GM19238 (cell line): Measurements from ENCODE around the gene MICALL2.
A peak's percentile ranks its signal among the peaks of the same experiment; 100 is the strongest.

ENCODE experiments used
- DNase-seq: peaks from one replicate; pipeline ENCODE4 v3.0.0; 2011; ENCODE audit warnings: low spot score; ENCODE audit not compliant: insufficient read length

MICALL2 gene

GRCh38 chr7:1434165-1434718, 25.0 kb downstream of the MICALL2 start:
- DNase-seq, result no peak

DNA sequence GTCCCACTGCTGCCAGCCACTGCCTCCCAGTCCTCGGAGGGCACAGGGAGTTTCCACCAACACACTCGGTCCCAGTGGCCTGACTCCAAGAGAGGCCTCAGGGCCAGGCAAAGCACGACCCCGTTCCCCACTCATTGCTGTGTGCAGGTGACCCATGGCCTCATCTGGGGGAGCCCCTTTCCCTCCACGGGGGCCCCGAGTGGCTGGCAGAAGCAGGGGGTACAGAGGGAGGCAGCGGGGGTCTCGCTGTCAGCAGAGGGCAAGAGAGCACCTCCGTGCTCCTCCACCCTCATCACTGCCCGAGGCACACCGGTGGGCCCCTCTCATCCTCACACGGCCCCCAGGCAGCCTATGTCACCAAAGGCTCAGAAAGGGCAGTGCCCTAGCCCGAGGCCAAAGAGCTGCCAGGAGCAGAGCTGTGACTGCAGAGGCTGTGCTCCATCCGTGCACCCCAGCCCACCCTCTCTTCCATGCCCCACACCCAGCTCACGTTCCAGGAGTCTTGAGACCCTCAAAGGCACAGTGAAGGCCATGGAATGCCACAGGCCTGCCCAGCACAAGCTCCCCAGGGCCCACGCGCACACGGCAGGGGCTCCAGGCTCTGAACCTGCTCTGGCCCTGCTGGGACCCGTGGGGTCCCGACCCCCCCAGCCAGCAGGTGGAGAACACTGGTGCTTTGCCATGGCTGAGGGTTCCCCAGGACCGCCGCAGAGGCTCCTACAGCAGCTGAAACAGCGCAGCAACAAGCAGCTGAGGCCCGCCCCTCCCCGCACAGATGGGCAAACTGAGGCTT, 25.9 kb downstream of the MICALL2 start:
- no peak for DNase-seq

DNA sequence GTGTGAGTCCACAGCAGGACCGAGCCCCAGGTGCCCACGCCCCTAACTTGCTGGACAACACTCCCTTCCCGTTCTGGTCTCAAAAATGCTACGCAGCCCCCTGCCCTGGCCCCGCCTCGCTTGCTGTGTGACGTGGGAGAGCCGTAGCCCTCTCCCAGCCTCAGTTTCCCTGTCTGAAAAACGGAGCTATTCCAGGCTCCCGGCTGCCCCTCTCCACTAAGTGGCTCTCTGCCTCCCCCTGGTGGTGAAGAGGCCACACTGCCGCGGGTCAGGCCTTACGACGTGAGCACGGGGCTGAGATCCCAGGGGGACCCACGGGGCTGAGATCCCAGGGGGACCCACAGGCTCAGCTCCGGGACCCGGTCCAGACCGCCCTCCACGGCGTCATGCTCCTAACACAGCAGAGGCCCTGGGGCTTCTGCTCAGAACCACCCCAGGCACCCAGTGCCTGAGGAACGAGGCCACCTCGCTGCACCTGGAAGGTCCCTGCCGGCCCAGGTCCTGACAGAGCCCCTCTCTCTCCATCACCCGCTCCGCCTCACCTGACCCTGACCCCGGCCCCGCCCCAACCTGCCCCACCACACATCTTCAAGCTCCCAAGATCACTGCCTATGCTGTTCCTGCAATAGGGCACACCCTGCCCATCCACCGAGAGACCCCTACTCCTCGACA, 26.7 kb downstream of the MICALL2 start:
- peak; percentile 74 for DNase-seq

- no peak for DNase-seq
These were observed 27.5 kb downstream of the MICALL2 start for GRCh38 chr7:1431634-1432380.

- no peak for DNase-seq
These were observed 28.0 kb downstream of the MICALL2 start for GRCh38 chr7:1431226-1431625.

- no peak for DNase-seq
These were observed 29.0 kb downstream of the MICALL2 start for GRCh38 chr7:1430056-1430845.

DNA sequence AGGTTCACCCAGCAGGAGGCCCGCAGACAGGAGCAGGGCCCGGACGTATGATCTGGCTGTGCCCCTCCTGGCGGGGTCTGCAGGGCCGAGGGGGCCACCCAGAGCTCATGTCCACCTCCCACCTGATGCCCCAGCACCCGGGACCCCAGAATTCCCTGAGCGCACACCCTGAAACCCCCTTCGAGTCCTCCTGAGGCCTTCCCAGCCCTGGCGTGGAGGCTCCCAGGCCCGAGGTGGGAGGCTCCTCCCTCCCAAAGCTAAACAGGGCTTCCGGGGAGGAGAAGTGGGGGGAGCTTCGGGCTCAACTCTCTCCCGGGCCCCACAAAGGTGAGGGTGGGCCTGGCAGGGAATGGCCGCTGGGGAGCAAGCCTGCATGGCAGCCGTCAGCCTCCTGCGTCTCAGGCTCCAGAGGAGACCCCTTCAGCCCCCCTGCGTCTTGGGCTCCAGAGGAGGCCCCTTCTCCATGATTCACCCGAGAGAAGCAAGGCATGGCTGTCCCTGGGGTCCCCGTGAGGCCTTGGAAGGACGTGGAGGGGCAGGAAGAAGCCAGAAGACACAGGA, 30.2 kb downstream of the MICALL2 start:
- DNase-seq, result no peak

DNA sequence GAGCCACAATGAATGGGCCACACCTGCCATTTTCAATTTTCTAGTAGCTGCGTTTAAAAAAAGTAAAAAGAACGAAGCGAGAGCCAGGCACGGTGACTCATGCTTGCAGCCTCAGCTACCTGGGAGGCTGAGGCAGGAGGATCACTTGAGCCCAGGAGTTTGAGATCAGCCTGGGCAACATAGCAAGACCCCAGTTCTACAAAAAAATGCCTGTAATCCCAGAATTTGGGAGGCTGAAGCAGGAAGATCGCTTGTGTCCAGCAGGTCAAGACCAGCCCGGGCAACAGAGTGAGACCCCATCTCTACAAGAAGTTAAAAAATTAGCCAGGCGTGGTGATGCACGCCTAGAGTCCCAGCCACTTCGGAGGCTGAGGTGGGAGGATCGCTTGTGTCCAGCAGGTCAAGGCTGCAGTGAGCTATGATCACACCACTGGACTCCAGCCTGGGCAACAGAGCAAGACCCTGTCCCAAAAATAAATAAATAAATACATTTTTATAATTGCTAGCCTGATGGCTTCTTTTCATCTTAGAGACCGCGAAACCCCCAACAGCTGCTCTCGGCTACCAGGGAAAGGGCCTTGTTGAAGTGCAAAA, 32.1 kb downstream of the MICALL2 start:
- no peak for DNase-seq

GRCh38 chr7:1426474-1426873, 32.8 kb downstream of the MICALL2 start:
- no peak for DNase-seq

DNA sequence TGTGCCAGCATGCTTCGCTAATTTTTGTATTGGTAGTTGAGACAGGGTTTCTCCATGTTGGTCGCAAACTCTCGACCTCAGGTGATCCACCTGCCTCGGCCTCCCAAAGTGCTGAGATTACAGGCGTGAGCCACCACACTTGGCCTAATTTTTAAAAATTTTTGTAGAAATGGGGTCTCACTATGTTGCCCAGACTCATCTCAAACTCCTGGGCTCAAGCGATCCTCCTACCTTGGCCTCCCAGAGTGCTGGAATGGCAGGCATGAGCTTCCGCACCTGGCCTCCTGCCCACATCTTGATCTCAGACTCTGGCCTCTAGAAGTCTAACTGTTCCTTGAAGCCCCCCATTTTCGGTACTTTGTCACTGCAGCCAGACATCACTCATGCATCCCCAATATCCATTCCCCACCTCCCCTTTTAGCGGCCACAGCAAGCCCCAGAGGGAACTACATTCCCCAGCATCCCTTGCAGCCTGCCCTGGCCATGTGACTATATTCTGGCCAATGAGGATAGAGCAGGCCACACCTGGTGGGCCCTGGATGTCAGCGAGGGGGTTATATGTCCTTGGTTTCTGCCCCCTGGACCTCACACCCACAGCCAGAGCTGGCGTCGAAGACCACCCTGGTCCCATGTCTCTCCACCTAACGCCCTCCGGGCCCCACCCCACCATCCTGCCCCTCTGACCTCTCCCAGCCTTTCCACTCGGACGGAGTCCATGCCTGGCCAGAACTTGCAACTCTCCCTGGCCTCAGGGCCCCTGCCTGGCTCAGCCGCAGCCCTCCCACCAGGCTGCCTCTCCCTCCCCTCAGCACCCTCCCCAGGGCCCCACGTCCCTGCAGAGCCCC, 33.8 kb downstream of the MICALL2 start:
- DNase-seq, result no peak

DNA sequence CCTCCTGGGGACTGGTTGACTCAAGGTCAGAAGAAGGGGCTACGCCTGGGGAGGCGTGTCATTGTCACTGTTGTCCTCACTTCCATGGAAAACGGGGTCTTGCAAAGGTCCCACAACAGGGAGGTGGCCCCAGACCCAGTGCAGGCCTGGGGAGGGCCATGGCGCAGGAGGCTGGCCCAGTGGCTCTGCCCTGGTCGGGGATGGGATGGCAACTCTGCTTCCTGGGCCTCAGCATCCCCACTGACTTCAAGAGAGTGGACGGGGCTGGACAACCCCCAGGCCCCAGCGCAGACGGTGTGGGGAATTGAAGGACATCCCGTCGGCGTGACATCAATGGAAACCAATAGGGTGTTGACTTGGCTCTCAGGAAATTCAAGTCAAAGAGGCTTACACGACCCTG, 35.2 kb downstream of the MICALL2 start:
- no peak for DNase-seq

DNA sequence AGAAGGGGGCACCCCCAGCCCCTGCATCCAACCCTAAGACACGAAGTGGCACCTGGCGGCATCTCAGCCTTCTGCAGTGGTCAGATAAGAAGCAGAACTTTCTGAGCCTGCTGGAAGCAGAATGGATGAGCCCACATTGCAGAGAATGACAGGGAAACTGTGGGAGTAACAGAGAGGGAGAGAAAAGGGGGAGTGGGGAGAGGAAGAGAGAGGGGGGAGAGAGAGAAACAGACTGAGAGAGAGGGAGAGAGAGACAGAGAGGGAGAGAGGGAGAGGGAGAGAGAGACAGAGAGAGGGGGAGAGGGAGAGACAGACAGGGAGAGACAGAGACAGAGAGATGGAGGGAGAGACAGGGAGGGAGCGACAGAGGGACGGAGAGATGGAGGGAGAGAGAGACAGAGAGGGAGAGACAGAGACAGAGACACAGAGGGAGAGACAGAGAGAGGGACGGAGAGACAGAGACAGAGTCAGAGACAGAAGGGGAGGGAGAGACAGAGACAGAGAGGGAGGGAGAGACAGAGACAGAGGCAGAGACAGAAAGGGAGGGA, 35.9 kb downstream of the MICALL2 start:
- DNase-seq, result no peak

DNA sequence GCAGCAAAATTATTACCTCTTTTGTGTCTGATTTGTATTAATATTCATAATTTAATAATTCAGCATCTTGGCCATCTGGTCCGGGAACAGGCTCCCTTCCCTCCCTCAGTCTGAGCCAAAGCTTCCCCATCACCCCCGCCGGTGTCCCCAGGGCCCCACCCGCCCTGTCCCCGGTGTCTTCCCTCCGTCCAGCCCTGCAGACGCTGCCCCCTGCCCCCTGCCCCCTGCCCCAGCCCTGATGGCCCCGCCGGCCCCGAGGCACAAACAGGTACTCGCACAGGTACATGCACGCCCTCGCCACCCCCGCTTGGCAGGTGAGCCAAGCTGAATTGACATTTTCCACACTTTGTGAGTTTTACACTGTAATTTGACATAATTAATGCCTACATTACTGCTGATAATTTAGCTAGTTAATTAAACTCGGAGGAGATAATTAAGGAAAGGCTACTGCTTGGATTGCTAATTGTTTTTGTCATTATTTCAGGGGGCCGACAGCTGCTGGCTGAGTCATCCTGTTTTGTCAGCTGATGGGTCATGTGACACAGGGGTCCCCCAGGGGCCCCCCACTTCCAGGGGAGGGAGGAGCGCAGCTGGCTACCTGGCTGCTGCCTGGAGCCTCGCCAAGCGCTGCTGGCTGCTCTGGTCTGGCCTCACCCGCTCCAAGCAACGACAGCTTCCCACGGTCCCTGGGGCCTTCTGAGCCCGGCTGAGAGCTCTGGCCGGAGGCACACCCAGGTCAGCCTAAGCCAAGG, 36.6 kb downstream of the MICALL2 start:
- no peak for DNase-seq

DNA sequence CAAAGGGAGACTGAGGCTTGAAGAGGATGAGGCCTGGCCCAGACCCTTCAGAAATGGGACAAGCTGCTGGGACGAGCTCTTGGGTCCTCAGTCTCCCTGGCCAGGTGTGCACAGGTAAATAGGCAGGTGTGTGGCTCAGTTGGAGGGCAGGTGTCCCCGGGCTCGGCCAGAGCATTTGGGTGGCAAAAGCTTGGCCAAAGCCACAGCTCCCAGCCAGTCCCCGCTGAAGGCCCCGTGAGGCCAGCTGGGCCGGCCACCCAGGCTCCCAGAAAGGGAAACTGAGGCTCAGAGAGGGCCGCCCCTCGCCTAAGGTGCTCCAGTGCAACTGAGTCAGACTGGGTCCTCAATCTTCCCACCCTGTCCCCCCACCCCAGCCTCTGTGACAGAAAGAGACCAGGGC, 37.3 kb downstream of the MICALL2 start:
- no peak for DNase-seq

DNA sequence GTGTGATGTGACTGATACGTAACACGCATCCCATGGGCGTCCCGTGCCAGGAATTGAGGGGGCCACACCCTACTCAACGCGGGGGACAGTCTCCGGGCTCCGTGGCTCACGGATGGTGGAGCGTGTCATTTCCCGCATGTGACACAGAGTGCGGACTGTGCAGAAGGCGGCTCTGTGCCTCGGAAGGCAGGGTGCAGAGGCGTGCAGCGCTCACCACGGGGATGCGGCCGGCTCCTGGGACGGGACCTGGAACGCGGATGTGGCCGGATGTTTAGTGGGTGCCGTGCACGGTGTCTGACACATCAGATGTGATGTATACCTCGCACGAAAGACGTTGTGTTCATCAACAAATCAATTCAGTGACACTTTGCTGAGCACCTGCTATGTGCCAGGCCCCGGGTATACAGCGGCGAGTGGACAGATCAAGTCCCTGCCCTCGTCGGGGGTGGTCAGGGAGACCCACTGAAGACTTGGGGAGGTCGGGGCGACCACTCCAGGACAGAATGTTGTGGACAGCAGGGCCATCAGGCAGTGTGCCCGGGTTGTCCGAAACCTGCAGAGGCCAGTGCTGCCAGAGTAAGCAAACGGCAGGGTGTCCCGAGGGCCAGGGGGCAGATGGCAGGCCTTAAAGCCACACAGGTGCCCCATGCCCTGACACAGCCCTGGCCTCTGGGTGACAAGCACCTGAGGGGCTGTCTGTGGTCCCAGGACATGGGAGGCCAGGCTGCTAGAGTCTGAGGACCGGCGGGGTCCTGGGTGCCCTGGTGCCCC, 38.1 kb downstream of the MICALL2 start:
- DNase-seq, result no peak

DNA sequence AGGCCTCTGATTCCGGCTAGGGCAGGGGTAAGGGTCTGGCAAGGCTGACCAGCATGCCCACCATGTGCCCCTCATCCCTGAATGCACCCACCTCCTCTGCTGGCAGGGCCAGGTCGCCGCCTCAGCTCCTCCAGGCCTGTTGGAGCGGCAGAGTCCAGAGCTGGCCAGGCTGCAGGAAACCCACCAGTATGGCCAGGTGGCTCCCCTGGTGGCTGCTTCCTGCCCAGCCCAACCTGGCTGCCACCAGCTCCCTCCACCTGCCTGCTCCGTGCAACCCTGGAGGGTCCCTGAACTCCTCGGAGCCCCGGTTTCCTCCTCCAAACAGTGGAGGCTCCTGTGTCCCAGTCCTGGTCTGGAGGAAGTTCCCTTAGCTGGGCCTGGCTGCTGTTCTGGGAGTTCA, 39.6 kb downstream of the MICALL2 start:
- no peak for DNase-seq

GRCh38 chr7:1419310-1419634, 40.0 kb downstream of the MICALL2 start:
- no peak for DNase-seq
